IPS DF 6.9 (cell line): ENCODE data around the gene ADCY1.

ENCODE experiments used
- DNase-seq: peaks from one replicate; pipeline ENCODE4 v3.0.0-alpha.2; 2013; ENCODE audit warnings: low read depth, low spot score
- H3K27ac ChIP-seq: one replicate; pipeline ENCODE4 v1.5.1; 2013; ENCODE audit warnings: low read length, control low read depth
- H3K27me3 ChIP-seq: 2 replicates; pipeline ENCODE4 v1.6.1; 2013; ENCODE audit warnings: mild to moderate bottlenecking, low read length; ENCODE audit not compliant: control insufficient read depth, insufficient read depth
- H3K36me3 ChIP-seq: 2 replicates; pipeline ENCODE4 v1.6.1; 2013; ENCODE audit warnings: low read length; ENCODE audit not compliant: control insufficient read depth, insufficient read depth
- H3K4me1 ChIP-seq: 2 replicates; pipeline ENCODE4 v1.6.1; 2013; ENCODE audit warnings: low read length; ENCODE audit not compliant: control insufficient read depth, insufficient read depth
- H3K4me3 ChIP-seq: 2 replicates; pipeline ENCODE4 v1.5.1; 2013; ENCODE audit warnings: mild to moderate bottlenecking, low read length
- H3K9me3 ChIP-seq: 2 replicates; pipeline ENCODE4 v1.6.1; 2013; ENCODE audit warnings: low read length, inconsistent platforms; ENCODE audit not compliant: control insufficient read depth, insufficient read depth
- WGBS: extraction: QIAGEN DNeasy Blood & Tissue Kit; methylation state at CpG from one replicate; pipeline ENCODE4 v1.1.7; 2013; ENCODE audit warnings: mixed read lengths, missing lambda C conversion rate; ENCODE audit not compliant: insufficient read length, insufficient coverage; 5-methylcytosine and 5-hydroxymethylcytosine counted together

ADCY1 gene

GRCh38 chr7:45644237-45644636 lies 70.1 kb downstream of the ADCY1 start:
- no peaks in the 10 kb centered on the region for H3K27me3 ChIP-seq
- no peaks in the 10 kb centered on the region for H3K4me1 ChIP-seq
- no peak overlapping the region for H3K27ac ChIP-seq
- no CpG with 5 or more reads among the region's 4 CpGs for WGBS
- DNase-seq, result no peak
- H3K9me3 ChIP-seq, result no peaks in the 10 kb centered on the region
- H3K36me3 ChIP-seq, result no peaks in the 10 kb centered on the region
- H3K4me3 ChIP-seq, result no peak overlapping the region

GRCh38 chr7:45645141-45645969 lies 71.2 kb downstream of the ADCY1 start:
- no peak for DNase-seq
- WGBS, result no CpG with 5 or more reads among the region's 8 CpGs

GRCh38 chr7:45646207-45646821 lies 72.1 kb downstream of the ADCY1 start:
- no peaks in the 10 kb centered on the region for H3K27me3 ChIP-seq
- WGBS, result no CpG with 5 or more reads among the region's 6 CpGs
- DNase-seq, result no peak
- H3K27ac ChIP-seq, result no peak overlapping the region
- H3K4me3 ChIP-seq, result no peak overlapping the region
- H3K9me3 ChIP-seq, result no peaks in the 10 kb centered on the region
- H3K36me3 ChIP-seq, result no peaks in the 10 kb centered on the region
- no peaks in the 10 kb centered on the region for H3K4me1 ChIP-seq

More at GRCh38 chr7:45645141-45645969, 71.2 kb downstream of the ADCY1 start:
- Histone ChIP-seq H3K27ac (no peak overlapping the region), H3K27me3 (no peaks in the 10 kb centered on the region), H3K9me3 (no peaks in the 10 kb centered on the region), H3K4me3 (no peak overlapping the region), H3K4me1 (no peaks in the 10 kb centered on the region), H3K36me3 (no peaks in the 10 kb centered on the region)

- DNase-seq, result no peak
- Histone ChIP-seq H3K4me1 (no peaks in the 10 kb centered on the region), H3K36me3 (no peaks in the 10 kb centered on the region), H3K27ac (no peak overlapping the region), H3K9me3 (no peaks in the 10 kb centered on the region), H3K27me3 (no peaks in the 10 kb centered on the region), H3K4me3 (no peak overlapping the region)
- no CpG with 5 or more reads among the region's 12 CpGs for WGBS
These were observed 73.0 kb downstream of the ADCY1 start for GRCh38 chr7:45646996-45647825.

GRCh38 chr7:45647967-45648670 lies 74.0 kb downstream of the ADCY1 start:
- no peaks in the 10 kb centered on the region for H3K27me3 ChIP-seq
- DNase-seq, result no peak
- no peaks in the 10 kb centered on the region for H3K9me3 ChIP-seq
- no peak overlapping the region for H3K4me3 ChIP-seq
- no peak overlapping the region for H3K27ac ChIP-seq
- no peaks in the 10 kb centered on the region for H3K4me1 ChIP-seq
- H3K36me3 ChIP-seq, result no peaks in the 10 kb centered on the region
- no CpG with 5 or more reads among the region's 13 CpGs for WGBS

- H3K4me1 ChIP-seq, result no peaks in the 10 kb centered on the region
- no peaks in the 10 kb centered on the region for H3K36me3 ChIP-seq
- H3K4me3 ChIP-seq, result no peak overlapping the region
- WGBS, result no CpG with 5 or more reads among the region's 10 CpGs
- DNase-seq, result no peak
- H3K27me3 ChIP-seq, result no peaks in the 10 kb centered on the region
- no peaks in the 10 kb centered on the region for H3K9me3 ChIP-seq
- no peak overlapping the region for H3K27ac ChIP-seq
These were observed 74.5 kb downstream of the ADCY1 start for GRCh38 chr7:45648671-45648995.

GRCh38 chr7:45649560-45650346 lies 75.6 kb downstream of the ADCY1 start:
- no peaks in the 10 kb centered on the region for H3K9me3 ChIP-seq

GRCh38 chr7:45650404-45651394 lies 76.5 kb downstream of the ADCY1 start:
- H3K36me3 ChIP-seq, result no peaks in the 10 kb centered on the region

More at GRCh38 chr7:45649560-45650346, 75.6 kb downstream of the ADCY1 start:
- Histone ChIP-seq H3K36me3 (no peaks in the 10 kb centered on the region), H3K4me1 (no peaks in the 10 kb centered on the region), H3K27me3 (no peaks in the 10 kb centered on the region), H3K4me3 (no peak overlapping the region), H3K27ac (no peak overlapping the region)
- WGBS, result 100% methylated on average over 2 of the region's 11 CpGs
- DNase-seq, result no peak

GRCh38 chr7:45651540-45651939 lies 77.4 kb downstream of the ADCY1 start:
- H3K4me3 ChIP-seq, result no peak overlapping the region
- H3K9me3 ChIP-seq, result no peaks in the 10 kb centered on the region
- H3K27ac ChIP-seq, result no peak overlapping the region
- H3K36me3 ChIP-seq, result no peaks in the 10 kb centered on the region
- H3K27me3 ChIP-seq, result no peaks in the 10 kb centered on the region
- DNase-seq, result no peak
- H3K4me1 ChIP-seq, result no peaks in the 10 kb centered on the region
- WGBS, result no CpG with 5 or more reads among the region's 6 CpGs

More at GRCh38 chr7:45650404-45651394, 76.5 kb downstream of the ADCY1 start:
- Histone ChIP-seq H3K27me3 (no peaks in the 10 kb centered on the region), H3K4me1 (no peaks in the 10 kb centered on the region), H3K4me3 (no peak overlapping the region), H3K27ac (no peak overlapping the region), H3K9me3 (no peaks in the 10 kb centered on the region)
- no peak for DNase-seq
- no CpG with 5 or more reads among the region's 13 CpGs for WGBS
